HEK293T (cell line): ENCODE data around the gene MRPL38.

ENCODE experiments used
- CTCF ChIA-PET: fragments of 350-600 bp; formaldehyde crosslinking; extraction: SDS; loops from one replicate; lab custom pipeline; 2021; ENCODE audit warnings: antibody characterized with exemption, inconsistent platforms; lab: Yijun Ruan, JAX
- POLR2A ChIA-PET: fragments of 350-600 bp; formaldehyde crosslinking; extraction: SDS; loops from one replicate; lab custom pipeline; 2020; ENCODE audit warnings: antibody characterized with exemption, inconsistent platforms; lab: Yijun Ruan, JAX
- DNase-seq: peaks from one replicate; pipeline ENCODE4 v3.0.0; 2012; ENCODE audit warnings: mixed read lengths; ENCODE audit errors: extremely low spot score
- ARNT ChIP-seq: fragments of 450-650 bp; IDR thresholded peaks from 2 replicates; pipeline ENCODE4 v1.6.1; 2017; ENCODE audit warnings: mild to moderate bottlenecking
- BHLHE40 ChIP-seq: fragments of 450-650 bp; IDR thresholded peaks from 2 replicates; pipeline ENCODE4 v1.6.1; 2016; ENCODE audit warnings: mild to moderate bottlenecking, moderate library complexity, borderline replicate concordance
- CTBP1 ChIP-seq: fragments of 450-650 bp; IDR thresholded peaks from 2 replicates; pipeline ENCODE4 v1.6.1; 2016; ENCODE audit warnings: borderline replicate concordance
- ELF4 ChIP-seq: fragments of 450-650 bp; IDR thresholded peaks from 2 replicates; pipeline ENCODE4 v1.6.1; 2017; ENCODE audit warnings: antibody characterized with exemption
- FOXA1 ChIP-seq: fragments of 450-650 bp; IDR thresholded peaks from 2 replicates; pipeline ENCODE4 v1.6.1; 2016; ENCODE audit warnings: mild to moderate bottlenecking
- FOXK2 ChIP-seq: fragments of 450-650 bp; IDR thresholded peaks from 2 replicates; pipeline ENCODE4 v1.6.1; 2016; ENCODE audit warnings: mild to moderate bottlenecking
- FOXM1 ChIP-seq: fragments of 450-650 bp; IDR thresholded peaks from 2 replicates; pipeline ENCODE4 v1.6.1; 2017; ENCODE audit warnings: mild to moderate bottlenecking, borderline replicate concordance
- HDGF ChIP-seq: fragments of 450-650 bp; IDR thresholded peaks from 2 replicates; pipeline ENCODE4 v1.6.1; 2017; ENCODE audit warnings: antibody characterized with exemption, borderline replicate concordance
- L3MBTL2 ChIP-seq: fragments of 450-650 bp; conservative IDR thresholded peaks from 2 replicates; pipeline ENCODE4 v1.6.1; 2016; ENCODE audit warnings: mild to moderate bottlenecking
- LEF1 ChIP-seq: fragments of 450-650 bp; IDR thresholded peaks from 2 replicates; pipeline ENCODE4 v1.6.1; 2017; ENCODE audit warnings: mild to moderate bottlenecking, borderline replicate concordance
- NFRKB ChIP-seq: fragments of 450-650 bp; IDR thresholded peaks from 2 replicates; pipeline ENCODE4 v1.6.1; 2016; ENCODE audit warnings: mild to moderate bottlenecking, moderate library complexity
- SP1 ChIP-seq: fragments of 450-650 bp; IDR thresholded peaks from 2 replicates; pipeline ENCODE4 v1.6.1; 2017
- SUZ12 ChIP-seq: fragments of 450-650 bp; IDR thresholded peaks from 2 replicates; pipeline ENCODE4 v1.6.1; 2016; ENCODE audit warnings: mild to moderate bottlenecking
- TARDBP ChIP-seq: fragments of 450-650 bp; IDR thresholded peaks from 2 replicates; pipeline ENCODE4 v1.6.1; 2016
- ZNF384 ChIP-seq: fragments of 450-650 bp; IDR thresholded peaks from 2 replicates; pipeline ENCODE4 v1.6.1; 2016
- TF ChIP-seq, protein P1 (sequence below): fragments of 450-650 bp; IDR thresholded peaks from 2 replicates; pipeline ENCODE4 v1.6.1; 2016

MRPL38 gene

DNA sequence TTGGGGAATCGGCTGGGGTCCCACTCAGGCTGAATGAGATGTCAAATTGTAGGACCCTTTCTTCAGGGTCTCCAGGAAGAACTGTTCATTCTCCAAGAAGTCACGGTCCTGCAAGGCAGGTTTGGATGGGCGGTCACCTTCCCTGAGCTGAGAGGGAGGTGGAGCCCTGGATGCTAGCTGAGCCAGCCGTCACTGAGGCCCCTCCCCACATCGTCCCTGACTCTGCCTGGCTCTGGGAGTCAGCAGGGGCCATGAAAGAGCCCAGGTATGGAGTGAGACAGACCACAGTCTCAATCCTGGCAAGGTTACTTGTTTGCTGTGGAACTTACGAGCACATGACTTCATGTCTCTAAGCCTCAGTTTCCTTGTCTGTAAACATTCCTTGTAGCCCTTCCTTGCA is 6.0 kb upstream of the MRPL38 start:
- ChIA-PET CTCF (interaction anchor here (0.7 kb wide), 1 partner anchor 104 kb away, joined by 3 read pairs; no protein-coding TSS in a partner anchor), POLR2A (interaction anchor here (0.6 to 2.2 kb wide), 3 partner anchors 14 to 131 kb away, joined by 3 to 10 read pairs (median 3); partner anchors contain the start of gene TRIM65)
- TF ChIP-seq ELF4 (no peak), CTBP1 (no peak), ARNT (no peak), FOXM1 (no peak), L3MBTL2 (no peak), NFRKB (no peak)
- no peak for DNase-seq

DNA sequence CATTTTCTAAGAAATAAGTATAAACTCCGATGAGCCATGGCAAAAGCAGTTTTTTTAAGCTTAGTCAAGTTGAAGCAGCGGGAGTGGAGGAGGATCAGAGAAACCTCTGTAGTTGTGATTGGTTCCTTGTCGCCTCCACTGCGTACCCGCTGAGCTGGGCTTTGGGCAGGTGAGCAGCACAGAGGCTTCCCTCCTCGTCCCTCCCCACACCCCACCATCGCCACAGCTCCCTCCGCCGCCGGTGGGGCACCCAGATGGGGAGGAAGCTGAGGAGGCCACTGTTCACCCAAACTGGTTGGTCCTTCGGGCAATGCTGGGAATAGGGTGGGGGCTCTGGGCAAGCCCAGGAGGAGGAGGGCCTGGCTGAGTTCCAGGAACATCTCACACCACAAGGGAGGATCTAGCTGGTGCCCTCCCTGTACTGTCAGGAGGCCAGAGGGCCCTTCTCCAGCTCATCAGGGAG is 5.2 kb upstream of the MRPL38 start:
- POLR2A ChIA-PET: interaction anchor here (0.6 to 1.6 kb wide), 2 partner anchors 70 to 130 kb away, joined by 3 to 6 read pairs; no protein-coding TSS in a partner anchor
- no peak for DNase-seq
- CTCF ChIA-PET: interaction anchor here (0.7 to 1.2 kb wide), 2 partner anchors 89 to 96 kb away, joined by 3 to 5 read pairs; no protein-coding TSS in a partner anchor
- TF ChIP-seq SUZ12 (no peak), LEF1 (no peak), ARNT (no peak), ELF4 (no peak), CTBP1 (no peak), BHLHE40 (no peak), NFRKB (no peak)

DNA sequence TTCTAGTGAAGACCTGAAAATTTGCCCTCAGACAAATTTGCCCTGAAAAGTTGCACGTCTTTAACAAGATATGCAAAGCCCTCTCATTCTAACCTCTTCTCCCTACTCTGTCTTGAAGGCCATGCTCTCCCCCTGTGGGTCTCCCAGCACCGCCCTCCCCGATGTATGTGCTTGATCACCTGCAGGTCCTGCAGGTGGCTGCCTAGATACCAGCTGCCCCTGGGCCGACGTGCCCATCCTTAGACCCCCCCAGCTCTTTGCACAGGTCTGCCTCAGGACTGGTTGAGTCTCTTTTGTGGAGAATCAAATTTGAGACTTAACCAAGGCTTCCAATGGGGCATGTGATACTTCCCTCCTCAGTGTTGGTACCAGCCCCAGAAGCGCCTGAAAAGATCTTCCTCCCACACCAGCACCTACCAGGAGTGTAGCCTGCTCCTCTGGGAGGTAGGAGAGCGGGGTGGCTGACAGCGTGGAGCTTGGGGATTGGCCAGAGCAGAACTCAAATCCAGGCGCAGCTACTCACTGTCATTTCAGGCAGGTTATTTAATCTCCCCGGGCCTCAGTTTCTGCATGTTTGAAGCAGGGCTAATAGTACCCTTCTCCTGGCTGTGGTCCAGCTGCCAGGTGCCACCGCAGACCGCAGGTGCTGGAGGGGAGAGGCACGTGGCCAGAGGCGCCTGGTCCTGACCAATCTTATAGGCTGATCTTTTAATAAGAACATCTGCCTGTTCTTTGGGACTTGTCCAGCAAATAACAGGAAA is 4.5 kb upstream of the MRPL38 start:
- no peak for TF ChIP-seq L3MBTL2
- no peak for TF ChIP-seq LEF1
- TF ChIP-seq HDGF: no peak
- no peak for TF ChIP-seq FOXK2
- no peak for TF ChIP-seq CTBP1
- no peak for TF ChIP-seq SP1
- TF ChIP-seq FOXM1: no peak
- no peak for TF ChIP-seq ELF4
- TF ChIP-seq TARDBP: no peak
- TF ChIP-seq, protein P1, sequence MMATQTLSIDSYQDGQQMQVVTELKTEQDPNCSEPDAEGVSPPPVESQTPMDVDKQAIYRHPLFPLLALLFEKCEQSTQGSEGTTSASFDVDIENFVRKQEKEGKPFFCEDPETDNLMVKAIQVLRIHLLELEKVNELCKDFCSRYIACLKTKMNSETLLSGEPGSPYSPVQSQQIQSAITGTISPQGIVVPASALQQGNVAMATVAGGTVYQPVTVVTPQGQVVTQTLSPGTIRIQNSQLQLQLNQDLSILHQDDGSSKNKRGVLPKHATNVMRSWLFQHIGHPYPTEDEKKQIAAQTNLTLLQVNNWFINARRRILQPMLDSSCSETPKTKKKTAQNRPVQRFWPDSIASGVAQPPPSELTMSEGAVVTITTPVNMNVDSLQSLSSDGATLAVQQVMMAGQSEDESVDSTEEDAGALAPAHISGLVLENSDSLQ: no peak
- no peak for TF ChIP-seq NFRKB
- TF ChIP-seq FOXA1: no peak
- TF ChIP-seq ZNF384: no peak
- no peak for TF ChIP-seq BHLHE40
- no peak for TF ChIP-seq ARNT
- no peak for TF ChIP-seq SUZ12
- CTCF ChIA-PET: interaction anchor here (0.7 to 1.2 kb wide), 2 partner anchors 89 to 97 kb away, joined by 3 to 5 read pairs; no protein-coding TSS in a partner anchor

DNA sequence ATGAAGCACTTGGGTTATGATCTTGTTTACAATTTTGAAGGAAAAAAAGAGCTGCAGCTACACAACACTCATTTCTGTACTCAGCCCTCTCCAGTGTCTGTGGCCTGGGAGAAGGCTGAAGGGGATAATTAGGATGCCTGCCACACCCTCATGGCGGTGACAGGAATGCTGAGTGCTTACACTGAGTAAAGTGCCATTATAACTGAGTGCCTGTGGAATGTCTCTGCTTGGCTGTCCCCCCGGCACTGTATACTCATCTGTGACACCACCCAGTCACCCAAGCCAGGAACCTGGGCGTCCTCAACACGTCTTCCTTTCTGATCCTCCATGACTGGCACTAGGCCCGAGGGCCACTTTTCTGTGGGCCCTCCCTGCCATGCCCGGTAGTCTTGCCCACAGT is 3.5 kb upstream of the MRPL38 start:
- CTCF ChIA-PET: interaction anchor here (0.6 kb wide), 1 partner anchor 200 kb away, joined by 3 read pairs; no protein-coding TSS in a partner anchor
- DNase-seq: no peak
- TF ChIP-seq NFRKB: no peak
- no peak for TF ChIP-seq LEF1
- TF ChIP-seq, protein P1: no peak
- TF ChIP-seq SP1: no peak
- no peak for TF ChIP-seq CTBP1
- TF ChIP-seq FOXA1: no peak
- TF ChIP-seq ZNF384: no peak
- TF ChIP-seq L3MBTL2: no peak
- TF ChIP-seq BHLHE40: no peak
- TF ChIP-seq SUZ12: no peak
- TF ChIP-seq HDGF: no peak
- POLR2A ChIA-PET: interaction anchor here (1.3 kb wide), 1 partner anchor 10 kb away, joined by 4 read pairs; no protein-coding TSS in a partner anchor

More for the DNA sequence above, 4.5 kb upstream of the MRPL38 start:
- POLR2A ChIA-PET: interaction anchor here (1.6 kb wide), 1 partner anchor 129 kb away, joined by 6 read pairs; no protein-coding TSS in a partner anchor
- DNase-seq: no peak

DNA sequence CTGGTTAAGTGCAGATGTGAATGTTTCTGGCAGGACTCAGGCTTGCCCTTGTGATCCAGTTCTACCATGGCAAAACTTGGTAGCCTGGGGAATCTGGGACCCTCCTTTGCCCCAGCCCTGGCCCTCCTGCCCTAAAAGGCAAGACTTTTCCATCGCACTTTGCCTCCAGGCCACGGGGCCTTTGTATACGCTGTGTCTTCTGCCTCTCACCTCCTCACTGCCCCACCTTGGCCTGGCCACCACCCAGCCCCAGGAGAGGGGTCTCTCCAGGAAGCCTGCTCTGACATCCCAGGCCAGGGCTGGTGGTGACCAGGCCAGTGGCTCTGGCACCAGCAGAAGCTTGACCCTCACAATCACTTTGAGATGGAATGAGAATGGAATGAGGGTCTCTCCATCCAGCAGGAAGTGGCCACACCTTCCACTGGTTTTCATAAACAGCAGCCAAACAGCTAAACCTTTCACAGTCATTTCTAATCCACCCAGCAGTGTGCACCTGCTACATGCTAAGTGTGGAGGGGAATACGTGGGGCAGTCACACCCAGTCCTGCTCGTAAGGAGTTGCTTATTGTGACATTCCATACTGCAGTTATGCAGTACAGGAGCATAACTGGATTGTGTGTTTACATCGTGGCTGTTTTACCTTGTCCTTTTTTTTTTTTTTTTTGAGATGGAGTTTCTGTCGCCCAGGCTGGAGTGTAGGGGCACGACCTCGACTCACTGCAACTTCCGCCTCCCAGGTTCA is 1.6 kb upstream of the MRPL38 start:
- no peak for DNase-seq
- POLR2A ChIA-PET: interaction anchor here (1.1 to 3.2 kb wide), 6 partner anchors 10 to 99 kb away, joined by 3 to 22 read pairs (median 11); partner anchors contain the start of genes FBF1 and TRIM65
- TF ChIP-seq CTBP1 (no peak), L3MBTL2 (no peak), BHLHE40 (no peak), ZNF384 (no peak), FOXK2 (no peak)
- CTCF ChIA-PET: interaction anchor here (0.6 to 3.2 kb wide), 8 partner anchors 9 to 196 kb away, joined by 3 to 22 read pairs (median 4); partner anchors contain the start of gene TRIM65

DNA sequence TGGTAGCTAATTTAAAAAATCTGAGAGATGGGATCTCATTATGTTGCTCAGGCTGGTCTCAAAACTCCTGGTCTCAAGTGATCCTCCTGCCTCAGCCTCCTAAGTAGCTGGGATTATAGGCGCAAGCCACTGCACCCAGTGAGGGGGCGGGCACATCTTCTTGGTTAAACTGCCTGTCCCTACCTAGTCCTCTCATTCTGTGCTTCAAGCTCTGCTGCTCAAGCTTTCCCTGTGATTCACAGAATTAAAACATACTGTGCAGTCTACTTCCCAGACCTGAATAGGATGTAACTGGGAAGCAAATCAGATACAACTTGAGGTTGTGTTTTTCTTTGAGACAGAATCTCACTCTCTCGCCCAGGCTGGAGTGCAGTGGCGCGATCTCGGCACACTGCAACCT is 2.3 kb downstream of the MRPL38 start:
- CTCF ChIA-PET: no interaction called here
- POLR2A ChIA-PET: no interaction called here
- TF ChIP-seq FOXK2 (no peak), HDGF (no peak), FOXM1 (no peak), CTBP1 (no peak), SUZ12 (no peak), BHLHE40 (no peak), L3MBTL2 (no peak), SP1 (no peak), FOXA1 (no peak), TARDBP (no peak), ZNF384 (no peak), LEF1 (no peak), ELF4 (no peak), ARNT (no peak), NFRKB (no peak)
- TF ChIP-seq, protein P1: no peak
- DNase-seq: no peak
